DMS79 (cell line): ENCODE results near the gene AIG1.

Experiments used
- DNase-seq: peaks from one replicate; lab custom pipeline; 2025; lab: John Stamatoyannopoulos, UW

Gene AIG1

DNA sequence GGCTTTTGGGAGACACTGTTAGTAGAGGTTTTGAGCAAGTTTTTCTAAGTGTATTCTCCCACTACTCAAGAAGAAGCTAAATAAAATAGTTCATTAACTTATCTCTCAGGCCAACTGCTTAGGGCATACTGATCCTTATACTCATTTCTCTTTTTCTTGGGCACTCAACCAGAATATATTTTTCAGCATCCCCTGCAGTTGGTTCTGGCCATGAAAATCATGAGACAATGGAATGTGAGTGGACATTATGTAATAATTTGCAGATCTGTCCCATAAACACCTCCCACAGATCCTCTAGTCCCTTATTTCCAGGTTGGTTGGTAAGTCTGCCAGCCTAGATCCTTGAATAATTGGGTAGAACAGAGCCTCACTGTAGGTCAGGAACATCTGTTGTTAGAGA lies 136.7 kb downstream of the AIG1 start:
- no peak for DNase-seq

DNA sequence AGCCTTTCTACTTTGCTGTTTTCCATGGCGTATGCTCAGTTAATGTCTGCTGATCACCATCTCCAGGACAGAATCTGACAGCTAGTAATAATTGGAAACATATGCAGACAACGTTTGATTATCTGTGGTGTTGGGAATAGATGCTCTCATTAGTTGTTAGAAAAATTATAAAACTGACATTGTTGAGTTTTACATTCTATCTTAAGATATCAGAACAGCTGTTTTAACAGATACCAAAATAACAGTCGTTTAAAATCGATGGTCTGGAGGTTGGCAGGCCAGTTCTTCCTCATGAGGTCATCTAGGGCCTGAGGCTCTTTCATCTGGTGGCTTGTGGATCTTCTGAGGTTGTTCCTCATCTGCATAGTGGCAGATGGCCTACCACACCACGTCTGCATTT lies 137.6 kb downstream of the AIG1 start:
- DNase-seq, result no peak

DNA sequence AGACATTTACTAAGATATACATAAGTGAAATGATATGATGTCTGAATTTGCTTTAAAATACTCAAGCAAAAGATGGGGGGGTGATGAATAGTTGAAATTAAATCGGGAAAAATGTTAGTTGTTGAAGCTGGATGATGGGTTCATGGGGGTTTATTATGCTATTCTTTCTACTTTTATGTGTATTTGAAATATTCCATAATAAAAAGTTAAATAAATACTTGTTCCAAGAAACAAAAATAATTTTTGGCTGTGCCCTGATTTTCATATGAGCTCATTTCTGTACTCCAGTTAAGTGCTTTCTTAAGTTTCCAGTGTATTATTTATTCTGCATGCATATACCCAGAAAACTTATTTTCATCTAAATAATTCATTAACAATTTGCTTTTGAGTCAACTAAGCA lies 138.6 kb downstream of the AIG1 start:
- DNase-seq, result no peak

DNA sequence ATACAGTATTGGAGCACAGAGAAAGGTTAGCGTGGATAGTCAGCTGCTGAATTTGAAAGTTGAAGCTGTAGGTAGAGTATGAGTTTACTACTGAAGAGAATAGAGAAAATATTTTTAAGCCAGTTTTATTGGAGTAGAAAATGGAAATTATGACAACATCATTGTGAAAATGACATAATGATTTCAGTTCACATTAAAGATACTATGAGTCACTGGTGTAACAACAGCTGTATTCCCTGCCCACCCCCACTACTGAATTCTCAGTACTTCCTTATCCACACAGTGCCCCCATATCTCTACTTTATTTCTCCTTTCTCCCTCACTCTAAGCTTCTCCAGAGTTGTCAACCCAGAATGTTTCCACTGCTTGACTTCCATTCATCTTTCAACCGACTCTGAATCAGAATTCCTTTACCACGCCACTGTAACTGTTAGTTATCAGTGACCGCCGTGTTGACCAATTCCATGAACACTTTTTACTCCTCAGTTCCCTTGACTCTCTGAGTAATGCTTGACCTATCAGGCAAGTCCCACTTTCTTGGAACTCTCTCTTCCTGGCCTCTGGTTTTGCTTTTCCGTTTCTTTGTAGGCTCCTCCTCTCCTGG lies 139.6 kb downstream of the AIG1 start:
- no peak for DNase-seq

DNA sequence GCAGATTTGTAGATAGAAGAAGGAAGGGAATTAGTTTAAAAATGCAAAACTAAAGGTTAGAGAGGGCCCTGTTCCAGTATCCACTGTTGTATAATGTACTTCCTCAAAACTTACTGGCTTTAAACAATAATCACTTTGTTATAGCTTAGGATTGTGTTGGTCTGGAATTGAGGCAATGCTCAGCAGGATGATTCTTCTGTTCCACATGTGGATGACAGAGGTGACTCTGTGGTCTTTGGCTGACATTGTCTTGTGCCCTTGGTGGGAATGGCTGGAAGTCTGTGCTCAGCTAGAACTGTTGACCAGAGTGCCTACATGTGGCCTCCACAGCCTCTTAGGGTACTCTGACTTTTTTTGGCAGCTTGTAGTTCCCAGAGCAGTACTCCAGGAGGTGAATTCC lies 143.4 kb downstream of the AIG1 start:
- DNase-seq, result no peak

DNA sequence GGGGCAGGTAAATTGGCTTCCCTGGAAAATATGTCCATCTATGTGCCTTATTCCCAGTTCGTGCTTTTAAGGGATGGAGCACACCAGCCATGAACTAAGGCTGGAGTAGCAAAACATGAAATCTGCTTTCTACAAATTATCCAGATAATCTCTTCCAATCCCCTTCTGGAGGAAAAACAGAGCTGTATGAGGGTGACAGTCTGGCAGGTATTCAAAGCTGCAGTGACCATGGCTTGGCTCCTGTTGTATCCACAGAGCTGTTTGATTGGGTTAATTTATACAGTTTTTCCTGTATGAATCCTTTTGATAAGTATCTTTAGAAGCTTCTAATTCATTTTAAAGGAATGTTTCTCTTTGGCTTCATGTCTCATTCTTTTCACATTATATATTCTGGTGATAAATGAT lies 144.4 kb downstream of the AIG1 start:
- DNase-seq, result no peak

DNA sequence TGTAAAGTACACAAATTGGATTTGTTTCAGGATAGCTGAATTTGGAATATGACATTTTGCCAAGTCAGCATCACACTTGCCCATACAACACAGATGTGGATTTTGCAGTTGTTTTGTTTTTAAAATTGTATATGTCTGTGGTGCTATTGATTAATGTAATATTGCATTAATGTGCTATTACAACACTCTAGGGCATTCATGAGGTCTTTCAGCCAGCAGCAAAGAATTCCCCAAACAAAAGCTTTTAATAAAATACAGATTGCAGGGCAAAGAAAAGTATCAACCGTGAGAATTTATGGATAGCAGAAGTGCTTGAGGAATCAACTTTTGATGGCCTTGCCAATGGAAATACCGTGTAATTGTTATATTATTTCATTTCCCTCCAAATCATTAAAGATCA lies 144.9 kb downstream of the AIG1 start:
- no peak for DNase-seq

DNA sequence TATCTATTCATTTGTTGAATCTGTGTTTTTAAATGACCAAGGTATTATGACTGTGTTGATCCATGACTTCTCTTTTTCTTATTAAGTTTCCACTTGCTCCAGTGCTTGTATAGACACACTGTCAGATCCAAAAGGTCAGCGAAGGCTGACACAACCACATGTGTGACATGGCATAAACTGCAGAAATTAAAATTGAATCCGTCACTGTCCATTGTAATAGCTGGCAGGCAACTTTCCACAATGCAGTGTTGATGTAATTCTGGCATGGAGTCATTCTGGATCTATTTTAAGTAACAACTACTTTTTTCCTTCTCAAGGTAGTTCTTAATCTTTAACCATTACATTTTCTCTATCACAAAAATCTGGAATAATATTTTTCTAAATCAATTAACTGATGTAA lies 145.3 kb downstream of the AIG1 start:
- no peak for DNase-seq

DNA sequence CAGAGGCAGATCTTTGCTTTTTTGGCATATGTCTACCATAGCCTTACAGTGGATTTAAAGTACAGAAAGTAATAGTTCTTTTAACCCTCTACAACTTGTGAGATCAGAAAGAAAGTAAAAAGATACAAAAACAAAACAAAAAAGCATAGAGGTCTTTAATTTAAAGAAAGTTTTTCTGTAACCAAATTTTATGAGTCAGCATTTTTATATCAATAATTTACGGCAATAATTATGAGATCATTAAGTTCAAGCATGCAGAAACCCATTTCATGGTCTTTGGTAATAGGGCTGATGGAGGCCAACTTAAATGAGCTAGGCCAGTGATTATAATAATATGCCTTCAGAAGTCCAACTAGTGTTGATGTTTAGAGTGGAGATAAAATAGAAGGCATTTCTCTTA lies 145.9 kb downstream of the AIG1 start:
- DNase-seq, result peak; percentile 32

DNA sequence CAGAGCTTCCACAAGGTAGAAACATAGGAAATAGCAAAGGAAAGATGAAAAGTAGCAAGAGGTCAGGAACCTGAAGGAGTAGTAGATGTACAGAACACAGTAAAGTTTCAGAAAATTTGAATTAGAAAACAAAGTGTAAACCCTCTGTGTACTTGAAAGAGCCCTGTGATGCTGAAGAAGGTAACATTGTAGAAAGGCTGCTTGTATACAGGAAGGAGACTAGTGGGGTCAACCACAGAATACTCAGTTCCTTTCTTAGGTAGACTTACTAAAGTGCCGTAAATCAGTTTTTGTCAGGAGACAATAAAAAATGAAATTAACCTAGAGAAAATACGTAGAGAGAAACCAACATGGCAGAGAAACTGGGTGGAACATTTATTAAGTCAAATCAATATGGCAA lies 149.7 kb downstream of the AIG1 start:
- DNase-seq, result no peak

DNA sequence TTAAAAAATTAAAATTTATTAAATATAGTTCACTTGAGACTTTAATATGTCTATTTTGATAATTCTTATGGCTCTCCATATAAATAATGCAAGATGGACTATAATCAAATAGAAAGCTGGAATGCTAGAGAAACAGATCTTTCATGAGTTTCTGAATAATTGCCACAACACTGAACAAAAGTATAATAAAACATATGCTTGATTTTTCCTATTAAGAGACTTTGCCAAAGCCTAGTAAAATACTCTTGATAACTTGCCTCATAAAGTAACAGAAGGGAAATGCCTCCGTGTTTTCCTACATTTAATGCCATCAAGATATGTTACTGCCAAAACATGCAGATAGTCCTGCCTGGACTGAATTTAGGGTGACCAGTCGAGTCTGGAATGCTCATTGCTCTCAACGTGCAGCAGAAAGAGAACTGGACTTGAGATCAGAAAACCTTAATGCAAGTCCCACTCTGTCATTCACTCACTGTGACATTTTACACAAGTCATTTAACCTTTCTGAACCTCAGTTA lies 153.2 kb downstream of the AIG1 start:
- DNase-seq, result no peak

DNA sequence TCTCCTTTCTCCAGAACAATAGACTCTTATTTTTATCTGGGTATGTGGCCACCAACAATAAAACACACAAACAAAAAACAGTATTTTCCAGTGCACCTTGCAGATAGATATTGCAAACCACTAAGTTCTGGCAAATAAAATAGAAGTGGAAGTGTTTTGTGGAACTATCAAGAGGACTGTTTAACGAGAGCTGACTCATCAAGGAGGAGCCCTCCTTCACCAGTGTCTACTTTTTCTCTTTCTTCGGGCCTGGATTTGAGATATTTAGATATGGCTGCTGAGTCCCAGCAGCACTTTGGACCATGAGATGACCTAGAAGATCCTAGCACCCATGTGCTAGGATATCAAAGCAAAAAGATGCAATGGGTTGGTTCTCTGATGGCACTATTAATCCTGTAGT lies 154.7 kb downstream of the AIG1 start:
- no peak for DNase-seq

DNA sequence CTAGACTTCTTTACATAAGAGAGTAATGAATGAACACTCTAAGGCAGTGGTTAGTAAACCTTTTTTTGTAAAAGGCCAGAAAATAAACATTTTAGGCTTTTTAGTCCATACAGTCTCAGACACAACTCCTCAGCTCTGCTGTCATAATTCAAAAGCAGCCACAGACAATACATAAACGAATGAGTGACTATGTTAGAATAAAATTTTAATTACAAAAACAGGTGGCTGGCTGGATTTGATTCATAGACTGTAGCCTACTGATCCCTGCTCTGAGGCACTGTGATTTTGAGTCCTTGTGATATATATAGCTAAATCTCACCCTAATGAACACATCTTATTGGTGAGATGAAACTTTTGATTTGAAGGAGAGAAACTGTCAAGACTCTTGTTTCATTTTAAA lies 155.1 kb downstream of the AIG1 start:
- no peak for DNase-seq

DNA sequence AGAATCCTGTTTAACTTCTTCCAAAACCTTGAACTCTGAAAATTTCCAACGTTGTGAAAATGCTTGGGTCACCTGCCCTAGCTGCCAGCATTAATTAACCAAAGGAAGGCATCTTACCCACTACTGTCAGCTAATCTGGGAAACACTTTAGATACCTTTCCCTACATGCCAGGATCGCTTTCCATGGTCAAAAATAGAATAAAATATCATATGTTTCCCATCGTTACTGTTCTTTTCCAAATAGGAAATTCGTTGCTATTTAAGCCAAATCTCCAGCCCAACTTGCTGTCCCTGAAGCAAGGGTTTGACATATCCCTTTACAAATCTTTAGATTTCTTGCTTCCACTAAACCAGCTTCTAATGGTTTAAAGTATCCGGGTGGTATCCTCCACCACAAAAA lies 157.5 kb downstream of the AIG1 start:
- no peak for DNase-seq

DNA sequence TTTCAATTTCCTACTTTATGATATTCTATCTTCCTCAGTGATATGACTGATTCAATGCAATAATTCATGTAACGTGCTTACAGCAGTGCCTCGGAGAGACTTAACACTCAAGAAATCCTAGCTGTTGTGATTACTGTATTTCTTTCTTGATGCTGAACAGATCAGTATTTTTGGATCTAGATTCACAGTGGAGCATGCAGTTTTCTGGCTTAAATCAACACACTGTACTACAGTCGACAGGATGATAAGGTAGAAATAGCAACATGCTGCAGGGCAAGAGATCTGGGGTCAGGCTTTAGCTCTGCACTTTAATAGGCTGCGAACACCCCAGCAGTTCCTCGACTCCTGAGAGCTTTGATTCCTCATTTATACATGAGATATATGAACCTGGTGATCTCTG lies 161.0 kb downstream of the AIG1 start:
- DNase-seq, result no peak

DNA sequence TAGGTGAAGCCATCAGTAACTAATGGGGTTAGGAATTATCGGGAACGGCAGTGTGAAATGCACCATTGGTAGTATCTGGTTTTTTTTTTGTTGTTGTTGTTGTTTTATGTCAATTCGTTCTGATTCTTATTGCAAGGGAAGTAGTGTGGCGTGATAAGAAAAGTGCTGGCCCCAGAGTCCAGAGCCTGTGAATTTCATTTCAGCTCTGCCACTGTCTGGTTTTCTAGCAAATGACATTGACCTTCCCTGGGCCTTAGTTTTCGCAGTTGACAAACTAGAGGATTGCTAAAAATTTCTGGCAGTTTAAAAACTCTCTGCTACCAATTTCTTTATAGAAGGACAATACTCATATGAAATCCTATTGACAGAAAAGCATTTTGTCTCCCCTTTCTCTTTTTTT lies 161.6 kb downstream of the AIG1 start:
- DNase-seq, result no peak

DNA sequence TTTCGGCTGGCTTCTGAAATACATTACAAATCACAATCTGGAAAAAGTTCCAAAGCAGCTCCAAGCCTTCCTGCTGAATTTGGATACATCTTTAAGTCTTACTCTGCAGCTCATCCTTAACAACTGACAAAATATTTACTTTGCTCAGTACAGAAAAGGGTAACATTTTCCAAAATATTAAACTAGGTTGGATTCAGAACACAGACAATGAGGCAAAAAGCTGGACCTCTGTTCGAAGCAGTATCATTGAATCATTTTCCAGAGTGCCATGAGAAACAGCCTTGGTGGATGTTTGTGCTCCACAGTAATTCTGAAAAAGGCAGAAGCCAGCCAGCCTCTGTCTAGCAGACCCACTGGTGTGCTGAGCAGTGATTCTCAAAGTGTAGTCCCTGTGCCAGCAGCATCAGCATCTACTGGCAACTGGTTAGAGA lies 162.1 kb downstream of the AIG1 start:
- DNase-seq, result no peak

DNA sequence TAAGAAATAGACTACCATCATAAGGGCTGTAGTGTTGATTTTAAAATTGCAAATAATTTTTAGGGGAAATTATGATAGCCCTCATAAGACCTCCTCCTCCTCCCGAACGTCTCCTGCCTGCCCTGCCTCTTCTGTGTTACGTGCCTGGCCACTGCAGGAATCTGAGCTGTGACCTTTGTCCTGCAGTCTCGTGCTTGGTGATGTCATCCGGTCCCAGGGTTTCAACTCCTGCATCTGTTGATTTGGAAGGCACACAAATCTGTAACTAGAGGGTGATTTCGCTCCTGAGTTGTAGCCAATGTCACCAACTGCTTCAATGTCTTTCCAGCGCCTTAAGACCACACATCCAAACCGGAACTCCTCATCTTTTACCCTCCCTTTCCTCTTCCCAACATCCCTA lies 163.2 kb downstream of the AIG1 start:
- no peak for DNase-seq

DNA sequence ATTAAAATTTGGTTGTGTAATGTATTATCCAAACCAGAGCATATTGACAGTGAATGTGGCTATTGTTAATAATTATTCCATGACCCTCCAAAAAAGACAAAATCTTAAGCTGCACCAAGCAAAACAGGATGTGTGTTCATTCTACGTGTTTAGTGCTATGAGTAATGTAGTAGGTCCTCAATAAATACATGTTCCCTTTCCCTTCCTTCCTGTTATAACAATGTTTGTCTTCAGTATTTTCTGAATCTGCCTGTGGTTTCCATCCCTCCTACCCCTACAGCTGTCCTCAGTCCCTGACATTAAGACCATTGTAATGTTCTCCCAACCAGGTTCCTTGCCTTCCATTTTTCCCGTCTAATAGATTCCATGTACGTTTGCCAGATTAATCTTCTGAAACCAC lies 163.8 kb downstream of the AIG1 start:
- no peak for DNase-seq

DNA sequence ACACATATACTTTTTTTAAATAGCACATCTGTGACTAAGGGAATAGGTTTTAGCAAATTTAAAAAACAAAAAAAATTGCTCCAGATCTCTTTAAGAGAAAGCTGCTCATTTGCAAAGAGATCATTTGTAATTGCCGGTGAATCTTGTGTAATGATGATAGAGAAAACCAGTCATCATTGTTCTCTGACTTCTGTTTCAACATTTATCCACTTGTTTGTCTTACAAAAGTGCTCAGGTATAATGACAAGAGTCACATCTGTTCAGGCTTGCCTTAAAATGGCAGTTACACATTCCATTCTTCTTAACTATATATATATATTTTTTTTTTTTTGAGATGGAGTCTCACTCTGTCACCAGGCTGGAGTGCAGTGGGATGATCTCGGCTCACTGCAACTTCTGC lies 165.2 kb downstream of the AIG1 start:
- no peak for DNase-seq

DNA sequence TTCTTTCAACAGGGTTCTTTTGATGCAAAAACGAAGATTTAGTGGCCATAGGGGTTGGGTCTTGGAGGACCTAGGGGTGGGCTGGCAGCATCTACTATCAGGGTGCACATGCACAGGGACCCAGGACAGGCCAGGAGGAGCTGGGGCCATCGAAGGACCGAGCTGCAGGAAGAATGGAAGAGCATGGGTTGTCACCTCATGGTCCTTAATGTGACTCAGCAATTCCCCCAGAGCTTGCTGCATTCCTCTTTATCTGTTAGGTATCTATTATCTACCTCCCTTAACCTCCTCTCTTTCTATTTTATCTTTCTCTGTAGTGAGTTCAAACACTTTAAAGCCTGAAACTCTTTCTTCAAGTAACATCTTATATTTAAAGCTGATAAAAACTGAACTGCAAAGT lies 167.0 kb downstream of the AIG1 start:
- DNase-seq, result no peak

DNA sequence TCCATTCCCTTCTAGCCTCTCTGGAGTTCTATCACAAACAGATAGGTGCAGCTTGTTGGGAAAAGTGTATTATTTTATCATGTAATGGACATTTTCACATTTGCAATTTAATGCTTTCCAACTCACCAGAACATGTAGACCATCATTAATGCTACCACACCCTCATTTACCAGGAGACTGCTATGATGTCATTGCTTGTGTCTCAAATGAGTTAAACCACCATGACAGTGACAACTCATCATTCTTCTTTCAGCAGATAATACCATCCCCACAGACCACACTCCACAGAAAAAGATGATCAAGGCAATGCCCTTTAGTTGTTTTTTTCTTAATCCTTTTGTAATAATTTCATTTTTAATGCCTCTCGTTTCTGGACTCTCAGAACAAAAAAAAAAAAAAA lies 168.7 kb downstream of the AIG1 start:
- no peak for DNase-seq

DNA sequence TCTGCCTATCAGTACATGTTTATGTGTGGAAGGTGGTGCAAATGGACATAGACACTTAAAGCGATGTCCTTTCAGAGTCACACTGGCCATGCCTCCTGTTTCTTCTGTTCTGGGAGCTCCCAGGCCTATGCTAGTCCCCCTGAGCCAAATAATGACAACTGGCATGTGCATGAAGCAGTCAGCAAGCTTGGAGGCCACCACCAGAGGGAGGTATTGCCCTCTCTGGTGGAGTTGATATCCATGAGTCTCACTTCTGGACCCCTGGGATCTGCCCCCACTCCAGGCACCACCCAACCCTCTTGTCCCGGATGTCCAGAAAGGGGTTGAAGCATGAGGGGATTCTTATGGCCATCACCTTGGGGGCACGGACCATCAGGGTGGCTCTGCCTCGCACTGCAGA lies 172.2 kb downstream of the AIG1 start:
- DNase-seq, result no peak

DNA sequence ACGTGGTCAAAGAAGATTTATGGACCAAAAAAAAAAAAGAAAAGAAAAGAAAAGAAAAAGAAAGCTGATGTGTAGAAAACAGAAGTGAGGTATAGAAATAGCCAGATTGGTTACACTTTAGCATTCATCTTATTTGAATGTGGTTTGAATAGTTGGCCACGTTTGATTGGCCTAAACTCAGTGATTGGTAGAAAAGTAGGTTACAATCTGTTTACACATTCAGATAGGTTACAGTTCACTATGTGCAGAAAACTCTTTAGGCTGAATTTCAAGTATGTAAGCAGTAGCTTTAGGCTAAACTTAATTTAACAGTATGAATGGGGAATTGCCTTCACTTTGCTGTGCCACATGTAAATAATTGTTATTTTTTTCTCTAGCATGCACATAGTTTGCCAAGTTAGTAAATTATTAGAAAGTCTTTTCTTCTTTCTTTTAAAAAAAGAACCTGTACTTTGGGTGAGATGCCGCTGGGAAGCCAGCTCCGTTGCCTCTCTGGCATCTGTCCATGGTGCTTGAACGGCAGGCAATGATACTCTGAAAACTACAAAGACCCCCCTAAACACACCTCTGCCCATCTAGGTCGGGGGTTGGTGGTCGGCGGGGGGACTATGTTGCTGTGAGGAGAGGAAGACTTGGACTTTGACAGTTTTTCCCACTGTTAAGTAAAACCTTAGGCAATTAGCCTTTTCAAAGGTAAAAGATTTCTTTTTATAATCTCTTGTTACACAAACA lies 173.0 kb downstream of the AIG1 start:
- DNase-seq, result no peak
